ENCODE measurements around the gene CNTN1. TPM values are rescaled to one million over a fixed set of nuclear protein-coding genes. Genes with fewer than 3 reads are reported as not detected.

CNTN1 gene
- total RNA-seq, 2 experiments from 2014 or later: not detected

DNA sequence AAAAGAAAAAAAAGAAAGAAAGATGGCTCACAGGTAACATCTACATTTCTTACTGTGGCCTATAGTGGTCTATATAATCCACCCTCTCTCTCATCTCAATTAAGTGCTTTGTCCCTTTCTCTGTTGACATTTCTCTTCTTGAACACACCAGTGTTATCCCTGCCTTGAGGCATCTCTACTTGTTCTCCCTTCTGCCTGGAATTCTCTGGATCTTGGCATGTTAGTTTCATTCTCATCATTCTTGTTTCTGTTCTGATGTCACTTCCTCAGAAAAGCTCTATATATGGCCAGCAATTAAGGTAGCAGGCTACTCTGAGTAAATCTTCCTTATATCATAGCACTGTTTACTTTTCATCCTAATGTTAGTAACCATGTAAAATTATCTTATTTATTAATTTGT lies 340.1 kb downstream of the CNTN1 start:
- Mint-ChIP-seq H3K4me3 (no peak overlapping the region), H3K9me3 (peaks cover 2% of the 10 kb centered on the region), H3K4me1 (ENCODE audit: low read depth) (no peaks in the 10 kb centered on the region), H3K27me3 (no peaks in the 10 kb centered on the region), H3K36me3 (ENCODE audit: low read depth) (no peaks in the 10 kb centered on the region), H3K27ac (no peak overlapping the region)
- CTCF ChIA-PET: no interaction called here
- H3K4me1 ChIP-seq (ENCODE audit: insufficient read depth, low read length): no peaks in the 10 kb centered on the region
- intact Hi-C loops (cut with DNase I, micrococcal nuclease): no loop called here
- TF ChIP-seq, protein P1, sequence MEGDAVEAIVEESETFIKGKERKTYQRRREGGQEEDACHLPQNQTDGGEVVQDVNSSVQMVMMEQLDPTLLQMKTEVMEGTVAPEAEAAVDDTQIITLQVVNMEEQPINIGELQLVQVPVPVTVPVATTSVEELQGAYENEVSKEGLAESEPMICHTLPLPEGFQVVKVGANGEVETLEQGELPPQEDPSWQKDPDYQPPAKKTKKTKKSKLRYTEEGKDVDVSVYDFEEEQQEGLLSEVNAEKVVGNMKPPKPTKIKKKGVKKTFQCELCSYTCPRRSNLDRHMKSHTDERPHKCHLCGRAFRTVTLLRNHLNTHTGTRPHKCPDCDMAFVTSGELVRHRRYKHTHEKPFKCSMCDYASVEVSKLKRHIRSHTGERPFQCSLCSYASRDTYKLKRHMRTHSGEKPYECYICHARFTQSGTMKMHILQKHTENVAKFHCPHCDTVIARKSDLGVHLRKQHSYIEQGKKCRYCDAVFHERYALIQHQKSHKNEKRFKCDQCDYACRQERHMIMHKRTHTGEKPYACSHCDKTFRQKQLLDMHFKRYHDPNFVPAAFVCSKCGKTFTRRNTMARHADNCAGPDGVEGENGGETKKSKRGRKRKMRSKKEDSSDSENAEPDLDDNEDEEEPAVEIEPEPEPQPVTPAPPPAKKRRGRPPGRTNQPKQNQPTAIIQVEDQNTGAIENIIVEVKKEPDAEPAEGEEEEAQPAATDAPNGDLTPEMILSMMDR (IDR thresholded peaks at IDR 0.05): no peak
- no peak overlapping the region for H3K4me3 ChIP-seq (ENCODE audit: low read length)
- ATAC-seq (ENCODE audit: poor library complexity) (no peak), DNase-seq (no peak)
- H3K9me3 ChIP-seq (ENCODE audit: control insufficient read depth in 1 of 2, insufficient read depth in 1 of 2, low read length in 2 of 2): no peaks in the 10 kb centered on the region
- H3K27me3 ChIP-seq (ENCODE audit: control insufficient read depth in 1 of 2, insufficient read depth in 2 of 2, low read length in 2 of 2): no peaks in the 10 kb centered on the region
- no peak overlapping the region for H3K27ac ChIP-seq (ENCODE audit: low read depth in 1 of 2, low read length in 2 of 2)
- POLR2A ChIA-PET: no interaction called here
- no peaks in the 10 kb centered on the region for H3K36me3 ChIP-seq (ENCODE audit: insufficient read depth, low read length)

DNA sequence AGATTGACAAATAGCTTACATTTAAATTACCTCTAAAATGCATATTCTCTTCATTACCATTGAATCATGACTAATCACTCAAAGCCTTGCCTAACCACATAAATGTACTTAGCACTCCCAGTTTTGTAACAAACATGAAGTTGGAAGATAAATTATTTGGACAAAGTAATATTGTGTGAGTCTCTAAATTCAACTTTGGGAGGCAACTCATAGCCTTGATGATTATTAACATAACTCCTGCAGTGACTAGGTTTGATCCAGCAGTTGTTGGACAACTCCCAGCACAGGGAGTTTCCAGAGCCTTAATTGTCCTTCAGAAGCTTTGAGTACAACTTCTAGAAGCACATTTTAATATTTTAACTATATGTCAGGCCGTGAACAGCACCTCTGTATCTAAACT lies 342.4 kb downstream of the CNTN1 start:
- H3K27me3 Mint-ChIP-seq: no peaks in the 10 kb centered on the region
- Histone ChIP-seq H3K4me1 (ENCODE audit: insufficient read depth, low read length) (no peaks in the 10 kb centered on the region), H3K27ac (ENCODE audit: low read depth in 1 of 2, low read length in 2 of 2) (no peak overlapping the region), H3K36me3 (ENCODE audit: insufficient read depth, low read length) (no peaks in the 10 kb centered on the region), H3K4me3 (ENCODE audit: low read length) (no peak overlapping the region), H3K9me3 (ENCODE audit: control insufficient read depth in 1 of 2, insufficient read depth in 1 of 2, low read length in 2 of 2) (no peaks in the 10 kb centered on the region), H3K27me3 (ENCODE audit: control insufficient read depth in 1 of 2, insufficient read depth in 2 of 2, low read length in 2 of 2) (no peaks in the 10 kb centered on the region)
- no peaks in the 10 kb centered on the region for H3K4me1 Mint-ChIP-seq (ENCODE audit: low read depth)
- POLR2A ChIA-PET: no interaction called here
- no peaks in the 10 kb centered on the region for H3K36me3 Mint-ChIP-seq (ENCODE audit: low read depth)
- DNase-seq (no peak), ATAC-seq (ENCODE audit: poor library complexity) (no peak)
- H3K9me3 Mint-ChIP-seq: no peaks in the 10 kb centered on the region
- CTCF ChIA-PET: no interaction called here
- intact Hi-C loops (cut with DNase I, micrococcal nuclease): no loop called here
- TF ChIP-seq, protein P1 (IDR thresholded peaks at IDR 0.05): no peak
- H3K4me3 Mint-ChIP-seq: no peak overlapping the region
- no peak overlapping the region for H3K27ac Mint-ChIP-seq

DNA sequence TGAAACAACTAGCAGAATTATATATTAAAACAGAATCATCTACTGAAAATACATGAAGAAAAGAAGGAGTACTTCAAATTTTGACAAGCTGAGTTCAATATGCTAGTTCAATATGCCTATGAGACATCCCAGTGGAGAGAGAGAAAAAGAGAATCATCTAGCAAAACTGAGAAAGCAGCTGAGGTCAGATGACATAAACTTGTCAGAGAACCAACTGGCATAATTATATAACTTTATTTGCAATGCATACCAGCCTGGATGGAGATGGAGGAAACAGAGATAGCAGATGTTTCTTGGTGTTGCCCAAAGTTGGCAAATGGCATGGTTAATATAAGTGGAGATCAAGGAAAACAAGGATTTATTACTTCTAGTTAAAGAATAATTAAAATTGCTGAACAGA lies 347.2 kb downstream of the CNTN1 start:
- TF ChIP-seq, protein P1 (IDR thresholded peaks at IDR 0.05): no peak
- H3K9me3 ChIP-seq (ENCODE audit: control insufficient read depth in 1 of 2, insufficient read depth in 1 of 2, low read length in 2 of 2): no peaks in the 10 kb centered on the region
- H3K9me3 Mint-ChIP-seq: no peaks in the 10 kb centered on the region

More for the DNA sequence above, 347.2 kb downstream of the CNTN1 start:
- no peaks in the 10 kb centered on the region for H3K4me1 Mint-ChIP-seq (ENCODE audit: low read depth)
- no peak overlapping the region for H3K4me3 ChIP-seq (ENCODE audit: low read length)
- no peaks in the 10 kb centered on the region for H3K36me3 Mint-ChIP-seq (ENCODE audit: low read depth)
- DNase-seq (no peak), ATAC-seq (ENCODE audit: poor library complexity) (no peak)
- no peaks in the 10 kb centered on the region for H3K27me3 Mint-ChIP-seq
- H3K27me3 ChIP-seq (ENCODE audit: control insufficient read depth in 1 of 2, insufficient read depth in 2 of 2, low read length in 2 of 2): no peaks in the 10 kb centered on the region
- no peak overlapping the region for H3K27ac ChIP-seq (ENCODE audit: low read depth in 1 of 2, low read length in 2 of 2)
- CTCF ChIA-PET: no interaction called here
- no peak overlapping the region for H3K27ac Mint-ChIP-seq
- intact Hi-C loops (cut with DNase I, micrococcal nuclease): no loop called here
- no peak overlapping the region for H3K4me3 Mint-ChIP-seq
- H3K36me3 ChIP-seq (ENCODE audit: insufficient read depth, low read length): no peaks in the 10 kb centered on the region
- POLR2A ChIA-PET: no interaction called here
- no peaks in the 10 kb centered on the region for H3K4me1 ChIP-seq (ENCODE audit: insufficient read depth, low read length)
